ENCODE data around the gene ALLC.

- TF ChIP-seq EZH2 (IDR thresholded peaks at IDR 0.05) (no peak), POLR2AphosphoS5 (IDR thresholded peaks at IDR 0.05; ENCODE audit: borderline replicate concordance, low read depth, low read length) (no peak)
Measured at GRCh38 chr2:3743951-3744555, 86.1 kb downstream of the ALLC start.

Data from SK-N-MC (cell line).